ENCODE results near the gene EVC.
"Not testable (repeated sequence)": the region's sequence is repeated elsewhere in the genome, so short reads cannot be mapped to it uniquely, and the experiment has no call there.

EVC gene

GRCh38 chr4:5795580-5795979 is 84.6 kb downstream of the EVC start:
- DNase-seq, result no peak

- no peak for DNase-seq
These were observed 86.0 kb downstream of the EVC start for GRCh38 chr4:5796976-5797375.

DNA sequence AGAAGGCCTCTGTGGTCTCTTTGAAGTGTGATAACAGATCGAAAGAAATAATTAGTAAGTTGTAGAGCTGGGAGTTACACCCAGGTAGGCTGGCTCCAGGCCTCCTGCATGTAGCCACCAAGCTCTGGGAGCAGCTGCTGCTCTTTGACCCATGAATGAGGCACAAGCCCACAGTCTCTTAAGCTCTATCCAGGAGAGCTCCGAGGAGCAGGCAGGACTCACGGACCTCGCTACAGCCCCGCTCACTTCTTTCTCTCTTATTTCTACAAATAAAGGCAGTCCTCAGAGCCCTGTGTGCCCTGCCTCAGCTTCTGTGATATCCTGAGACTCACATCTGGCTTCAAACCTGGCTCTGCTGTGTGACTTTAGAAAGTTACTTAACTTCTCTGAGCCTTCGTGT is 86.9 kb downstream of the EVC start:
- no peak for DNase-seq

GRCh38 chr4:5798462-5798861 is 87.5 kb downstream of the EVC start:
- DNase-seq, result no peak

- no peak for DNase-seq
These were observed 87.9 kb downstream of the EVC start for GRCh38 chr4:5798946-5799345.

DNA sequence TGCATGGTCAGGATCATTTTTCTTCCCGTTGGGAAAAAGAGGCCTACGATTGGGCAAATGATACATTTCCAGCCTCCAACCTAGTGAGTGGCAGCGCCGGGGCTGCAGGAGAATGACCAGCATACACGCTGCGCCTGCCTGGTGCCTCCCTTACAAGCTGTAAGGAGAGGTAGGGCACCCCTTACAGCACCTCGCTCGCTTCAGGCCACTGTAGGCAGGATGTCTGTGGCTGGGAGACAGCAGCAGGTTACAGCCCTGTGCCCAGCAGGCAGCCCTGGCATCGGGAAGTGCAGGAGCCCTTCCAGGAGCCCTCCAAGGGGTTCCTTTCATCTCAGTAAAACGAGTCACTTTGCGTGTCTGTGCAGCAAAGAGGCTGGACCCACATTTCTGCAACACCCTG is 88.4 kb downstream of the EVC start:
- DNase-seq, result no peak

- DNase-seq, result no peak
These were observed 89.5 kb downstream of the EVC start for GRCh38 chr4:5800496-5800895.

DNA sequence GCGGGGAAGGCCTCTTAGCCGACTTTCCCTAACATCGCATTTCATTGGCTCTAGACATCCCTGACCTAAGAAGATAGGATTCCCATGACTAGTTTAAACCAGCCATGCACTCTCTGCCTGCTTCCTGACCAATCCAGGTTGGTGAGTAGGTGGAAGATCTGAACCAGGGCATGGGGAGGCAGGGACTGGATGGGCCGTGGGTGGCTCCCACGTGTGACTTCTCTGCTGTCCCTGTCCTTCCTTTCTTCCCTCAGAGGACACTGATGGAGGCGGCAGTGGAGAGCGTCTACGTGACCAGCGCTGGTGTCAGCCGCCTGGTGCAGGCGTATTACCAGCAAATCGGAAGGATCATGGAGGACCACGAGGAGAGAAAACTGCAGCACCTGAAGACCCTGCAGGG is 90.7 kb downstream of the EVC start:
- no peak for DNase-seq

DNA sequence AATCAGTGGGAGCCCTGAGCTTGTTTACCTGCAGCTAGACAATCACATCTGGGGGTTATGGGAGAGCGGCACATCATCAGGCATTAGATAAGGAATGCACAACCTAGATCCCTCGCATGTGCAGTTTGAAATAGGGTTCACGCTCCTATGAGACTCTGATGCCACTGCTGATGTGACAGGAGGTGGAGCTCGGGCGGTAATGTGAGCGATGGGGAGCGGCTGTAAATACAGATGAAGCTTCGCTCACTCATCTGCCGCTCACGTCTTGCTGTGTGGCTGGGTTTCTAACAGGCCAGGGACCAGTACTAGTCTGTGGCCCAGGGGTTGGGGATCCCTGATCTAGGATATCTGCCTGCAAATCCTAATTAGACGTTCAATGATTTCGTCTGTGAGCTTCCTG is 91.6 kb downstream of the EVC start:
- no peak for DNase-seq

DNA sequence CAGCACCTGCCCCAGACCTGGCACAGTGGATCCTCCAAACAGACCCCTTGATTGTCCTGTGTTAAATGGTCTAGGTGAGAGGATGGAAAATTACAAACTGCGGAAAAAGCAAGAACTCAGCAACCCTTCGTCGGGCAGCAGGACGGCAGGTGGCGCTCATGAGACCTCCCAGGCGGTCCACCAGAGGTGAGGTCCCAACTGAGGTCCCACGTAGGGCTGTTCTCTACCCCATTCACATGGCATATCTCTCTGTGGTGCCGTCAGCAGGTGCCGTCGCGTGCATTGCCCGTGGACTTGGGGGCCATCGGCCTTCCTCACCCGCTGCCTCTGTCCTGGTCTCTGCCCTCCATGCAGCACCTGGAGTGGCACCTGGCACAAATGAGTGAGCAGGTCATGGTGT is 93.7 kb downstream of the EVC start:
- no peak for DNase-seq

DNA sequence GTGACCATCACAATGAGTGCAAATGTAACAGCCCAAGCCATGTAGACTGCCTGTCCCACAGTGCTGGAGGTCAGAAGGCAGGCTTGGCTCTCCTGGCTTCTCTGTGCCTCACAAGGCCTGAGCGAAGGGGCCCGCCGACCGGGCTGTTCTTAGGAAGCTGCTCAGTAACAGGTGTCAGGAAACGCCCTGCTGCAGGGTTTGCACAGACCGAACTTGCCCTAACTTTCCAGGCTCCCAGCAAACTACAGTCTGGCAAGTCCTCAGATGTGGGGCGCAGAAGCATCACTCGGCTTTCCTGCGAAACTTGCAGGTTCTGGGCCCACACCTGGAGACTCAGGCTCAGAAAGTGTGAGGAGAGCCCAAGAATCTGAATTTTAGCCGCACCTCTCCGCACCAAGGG is 94.3 kb downstream of the EVC start:
- DNase-seq, result no peak

DNA sequence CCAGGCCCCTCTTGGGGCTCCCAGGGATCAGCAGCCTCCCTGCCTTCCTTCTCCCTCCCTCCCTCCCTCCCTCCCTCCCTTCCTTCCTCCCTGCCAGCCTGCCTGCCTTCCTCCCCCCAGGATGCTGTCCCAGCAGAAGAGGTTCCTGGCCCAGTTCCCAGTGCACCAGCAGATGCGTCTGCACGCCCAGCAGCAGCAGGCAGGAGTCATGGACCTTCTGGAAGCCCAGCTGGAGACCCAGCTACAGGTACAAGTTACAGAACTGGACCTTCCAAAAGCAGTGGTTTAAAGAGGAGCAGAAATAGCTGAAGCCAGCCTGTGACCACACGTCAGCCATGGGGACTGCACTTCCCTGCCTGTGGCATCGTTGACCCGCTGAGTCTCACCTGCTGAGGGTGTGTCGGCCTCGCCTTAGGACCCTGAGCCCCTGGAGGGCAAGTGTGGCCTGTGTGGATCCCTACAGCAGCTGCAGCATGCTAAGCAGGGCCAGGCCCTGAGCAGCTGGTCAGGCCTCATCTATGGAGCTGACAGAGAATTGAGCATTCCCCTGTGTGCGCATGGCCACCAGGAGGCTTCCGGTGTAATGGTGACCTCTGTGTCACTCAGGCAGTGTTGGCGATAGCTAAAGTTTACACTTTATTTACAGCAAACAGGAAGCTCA is 97.2 kb downstream of the EVC start:
- DNase-seq, result no peak

DNA sequence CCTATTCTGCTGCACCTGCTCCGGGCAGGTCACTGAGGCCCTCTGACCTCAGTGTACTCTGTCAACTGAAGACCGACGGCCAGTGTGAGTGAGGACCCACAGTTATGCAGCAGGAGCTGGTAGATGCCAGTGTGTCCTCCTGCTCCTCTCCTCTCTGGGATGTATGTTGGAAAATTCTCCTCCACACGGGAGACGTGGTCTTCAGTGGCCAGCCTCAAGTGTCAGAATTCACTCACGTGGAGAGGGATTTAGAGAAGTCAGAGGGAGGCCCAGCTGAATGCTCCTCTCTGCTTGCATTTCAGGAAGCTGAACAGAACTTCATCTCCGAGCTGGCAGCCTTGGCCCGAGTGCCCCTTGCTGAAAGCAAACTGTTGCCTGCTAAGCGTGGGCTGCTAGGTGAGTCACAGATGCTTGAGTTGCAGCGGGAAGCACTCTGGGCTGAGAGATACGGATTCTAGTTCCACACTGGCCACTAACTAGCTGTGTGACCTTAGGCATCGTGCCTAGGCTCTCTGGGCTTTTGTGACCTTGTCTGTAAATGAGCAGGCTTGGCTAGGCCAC is 98.3 kb downstream of the EVC start:
- no peak for DNase-seq

DNA sequence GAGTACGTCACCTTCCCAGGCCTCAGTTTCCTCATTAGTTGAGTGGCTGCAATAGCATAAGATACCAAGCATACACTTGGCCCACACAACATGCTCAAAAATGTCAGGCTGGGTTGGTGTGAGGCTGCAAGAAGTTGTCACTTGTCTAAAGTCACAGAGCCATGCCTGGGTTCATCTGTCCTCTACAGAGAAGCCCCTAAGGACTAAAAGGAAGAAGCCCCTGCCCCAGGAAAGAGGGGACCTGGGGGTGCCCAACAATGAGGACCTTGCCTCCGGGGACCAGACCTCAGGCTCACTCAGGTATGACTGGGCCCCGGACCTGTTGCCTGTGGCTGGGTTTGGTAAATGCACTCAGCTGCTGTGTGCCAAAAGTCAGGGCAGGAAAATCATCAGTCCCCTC is 99.2 kb downstream of the EVC start:
- DNase-seq, result no peak

- no peak for DNase-seq
These were observed 99.9 kb downstream of the EVC start for GRCh38 chr4:5810770-5811430.

DNA sequence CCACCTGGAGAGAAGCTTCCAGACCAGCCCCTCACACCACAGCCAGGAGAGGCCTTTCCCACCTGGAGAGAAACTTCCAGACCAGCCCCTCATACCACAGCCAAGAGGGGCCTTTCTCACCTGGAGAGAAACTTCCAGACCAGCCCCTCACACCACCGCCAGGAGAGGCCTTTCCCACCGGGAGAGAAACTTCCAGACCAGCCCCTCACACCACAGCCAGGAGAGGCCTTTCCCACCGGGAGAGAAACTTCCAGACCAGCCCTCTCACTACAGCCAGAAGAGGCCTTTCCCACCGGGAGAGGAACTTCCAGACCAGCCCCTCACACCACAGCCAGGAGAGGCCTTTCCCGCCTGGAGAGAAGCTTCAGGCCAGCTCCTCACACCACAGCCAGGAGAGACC is 101.1 kb downstream of the EVC start:
- DNase-seq, result not testable (repeated sequence)

DNA sequence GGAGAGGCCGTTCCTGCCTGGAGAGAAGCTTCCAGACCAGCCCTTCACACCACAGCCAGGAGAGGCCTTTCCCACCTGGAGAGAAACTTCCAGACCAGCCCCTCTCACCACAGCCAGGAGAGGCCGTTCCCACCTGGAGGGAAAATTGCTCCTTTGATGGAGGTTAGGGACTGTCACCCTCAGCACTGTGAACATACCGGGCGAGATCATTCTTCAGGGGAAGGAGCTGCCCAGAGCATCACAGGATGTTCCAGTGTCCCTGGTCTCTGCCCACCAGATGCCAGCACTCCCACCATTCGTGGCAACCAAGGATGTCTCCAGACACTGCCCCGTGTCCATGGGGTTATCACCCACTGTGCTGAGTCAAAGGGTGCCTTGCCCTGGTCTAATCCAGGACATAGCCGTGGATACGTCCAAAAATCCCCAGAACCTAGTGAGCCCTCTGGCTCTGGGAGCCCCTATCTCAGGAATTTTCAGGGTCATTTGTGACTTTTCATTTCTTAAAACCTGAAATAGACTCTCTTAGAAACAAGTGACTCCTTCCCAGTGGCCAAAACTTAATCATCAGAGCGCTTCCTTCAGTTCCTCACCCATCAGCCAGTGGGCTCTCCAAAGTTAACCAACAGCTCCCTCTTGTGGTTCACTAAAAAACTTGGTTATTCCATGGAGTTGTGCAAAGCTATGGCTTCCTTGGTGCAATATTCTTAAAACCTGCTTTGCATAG is 101.7 kb downstream of the EVC start:
- DNase-seq, result no peak

DNA sequence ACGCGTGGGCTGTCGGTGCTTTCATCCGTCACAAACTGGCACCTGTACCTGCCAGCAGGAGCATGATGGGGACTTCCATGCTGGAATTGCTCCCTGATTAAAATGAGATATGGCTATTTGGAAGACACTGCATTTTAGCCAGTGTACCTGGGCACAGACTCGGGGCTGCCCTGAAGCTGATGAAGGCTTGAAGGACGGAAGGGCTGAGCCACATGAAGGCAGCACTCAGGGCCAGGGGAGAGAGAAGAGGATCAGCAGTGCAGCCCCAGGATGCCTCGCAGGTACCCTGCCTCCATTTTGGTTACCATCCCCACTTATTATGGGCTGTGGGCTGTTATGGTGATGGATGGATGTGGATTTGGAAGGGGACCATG is 102.9 kb downstream of the EVC start:
- DNase-seq, result no peak

- DNase-seq, result no peak
These were observed 103.4 kb downstream of the EVC start for GRCh38 chr4:5814421-5814820.

DNA sequence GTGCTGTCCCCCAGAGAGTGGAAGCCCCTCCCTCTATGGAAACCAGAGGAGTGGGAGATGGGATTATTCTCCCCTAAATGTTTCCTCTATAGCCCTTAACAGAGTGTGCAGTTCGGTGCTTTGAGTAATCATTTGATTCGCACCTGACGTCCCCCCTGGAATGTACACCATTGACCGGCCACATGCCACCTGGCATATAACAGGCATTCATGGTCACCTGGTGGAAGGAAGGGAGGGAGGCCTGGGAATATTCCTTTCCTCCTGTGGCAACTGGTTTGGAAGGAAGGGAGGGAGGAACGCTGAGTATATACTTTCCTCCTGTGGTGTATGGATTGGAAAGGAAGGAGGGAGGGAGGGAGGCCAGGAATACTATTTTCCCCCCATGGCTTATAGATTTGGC is 104.6 kb downstream of the EVC start:
- no peak for DNase-seq

DNA sequence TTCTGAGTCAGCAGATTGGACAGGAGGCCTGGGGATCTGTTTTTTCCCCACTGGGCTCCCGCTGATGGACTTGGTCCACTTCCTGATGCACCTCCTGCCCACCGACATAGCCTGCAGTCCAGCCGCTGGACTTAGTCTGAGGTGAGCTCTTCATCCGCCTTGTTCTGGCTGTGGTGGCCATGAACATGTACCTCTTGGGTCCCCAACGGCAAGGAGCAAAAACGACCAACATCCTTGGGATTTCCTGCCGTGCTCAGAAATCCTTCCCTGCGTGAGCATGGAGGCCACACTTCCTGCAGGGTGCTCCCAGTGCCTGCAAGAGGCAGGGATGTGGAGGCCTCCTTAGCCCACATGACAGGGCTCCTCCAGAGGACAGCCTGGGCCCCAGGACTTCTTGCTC is 105.1 kb downstream of the EVC start:
- no peak for DNase-seq

DNA sequence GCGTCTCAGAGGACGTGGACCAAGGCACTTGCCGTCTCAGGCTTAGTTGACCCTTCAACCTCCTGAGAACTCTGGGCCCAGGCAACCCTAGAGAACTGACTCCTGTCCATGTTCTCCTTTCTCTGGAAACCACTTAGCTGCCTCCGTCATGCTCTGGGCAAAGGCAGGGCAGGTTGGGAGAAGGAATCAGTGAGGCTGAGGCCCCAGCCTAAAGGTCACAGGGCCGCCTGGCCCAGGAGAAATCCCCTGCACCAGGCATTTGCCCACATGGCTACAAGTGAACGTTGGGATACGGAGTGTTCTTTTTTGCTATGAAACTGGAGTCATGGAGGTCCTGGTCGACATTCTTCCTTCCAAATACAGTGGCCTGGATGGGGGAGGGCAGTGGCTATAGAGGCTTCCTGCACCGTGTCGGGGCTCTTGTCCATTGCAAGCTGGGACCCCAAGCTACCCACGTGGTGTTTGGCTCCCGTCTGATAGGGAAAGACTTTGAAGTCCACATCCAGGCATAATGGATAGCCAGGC is 105.9 kb downstream of the EVC start:
- no peak for DNase-seq

- no peak for DNase-seq
These were observed 110.8 kb downstream of the EVC start for GRCh38 chr4:5821665-5822358.
